Mononuclear cell (primary cell): ENCODE measurements around the gene LIPF. TPM values are rescaled to one million over a fixed set of nuclear protein-coding genes. Genes with fewer than 3 reads are reported as not detected.
"Not testable (repeated sequence)": the region's sequence is repeated elsewhere in the genome, so short reads cannot be mapped to it uniquely, and the experiment has no call there.

Source experiments
- H3K27me3 ChIP-seq: 2 replicates; pipeline ENCODE4 v1.6.0; 2011; ENCODE audit warnings: low read length, control low read depth; ENCODE audit not compliant: insufficient read depth
- H3K4me1 ChIP-seq: 2 replicates; pipeline ENCODE4 v1.5.1; 2011; ENCODE audit warnings: mild to moderate bottlenecking, low read length, control low read depth; ENCODE audit not compliant: insufficient read depth
- H3K4me3 ChIP-seq: 2 replicates; pipeline ENCODE4 v1.5.1; 2011; ENCODE audit warnings: mild to moderate bottlenecking, low read length, moderate library complexity
- H3K9me3 ChIP-seq: 2 replicates; pipeline ENCODE4 v1.5.1; 2011; ENCODE audit warnings: low read depth, mild to moderate bottlenecking, control low read depth, low read length
- total RNA-seq: library from RNA; depleted of rRNA; stranded (reverse); fragments of >200 nt; gene quantifications from one replicate; pipeline ENCODE4 v1.2.3, GENCODE V29; 2012

Gene LIPF
- total RNA-seq, 1 donor, result not detected

- no peak overlapping the region for H3K4me3 ChIP-seq
Measured at GRCh38 chr10:88702848-88703597, 38.8 kb downstream of the LIPF start.

GRCh38 chr10:88705958-88706357, 41.7 kb downstream of the LIPF start, which contains the start of gene LIPK:
TSS of gene LIPK (plus strand) at chr10:88706249. CDS start at chr10:88724544, 18,295 bp downstream.
- Histone ChIP-seq H3K27me3 (no peaks in the 10 kb centered on the region), H3K4me1 (no peaks in the 10 kb centered on the region), H3K9me3 (no peaks in the 10 kb centered on the region), H3K4me3 (no peak within 1 kb of the TSS)

More at GRCh38 chr10:88702848-88703597, 38.8 kb downstream of the LIPF start:
- Histone ChIP-seq H3K4me1 (no peaks in the 10 kb centered on the region), H3K9me3 (no peaks in the 10 kb centered on the region), H3K27me3 (no peaks in the 10 kb centered on the region)

- H3K9me3 ChIP-seq, result no peaks in the 10 kb centered on the region
- H3K4me1 ChIP-seq, result no peaks in the 10 kb centered on the region
- H3K4me3 ChIP-seq, result no peak overlapping the region
- no peaks in the 10 kb centered on the region for H3K27me3 ChIP-seq
Measured at GRCh38 chr10:88707429-88708155, 43.4 kb downstream of the LIPF start.

- H3K9me3 ChIP-seq, H3K4me1 ChIP-seq, H3K27me3 ChIP-seq, H3K4me3 ChIP-seq: not testable (repeated sequence)
Measured at GRCh38 chr10:88709361-88709760, 45.1 kb downstream of the LIPF start.

DNA sequence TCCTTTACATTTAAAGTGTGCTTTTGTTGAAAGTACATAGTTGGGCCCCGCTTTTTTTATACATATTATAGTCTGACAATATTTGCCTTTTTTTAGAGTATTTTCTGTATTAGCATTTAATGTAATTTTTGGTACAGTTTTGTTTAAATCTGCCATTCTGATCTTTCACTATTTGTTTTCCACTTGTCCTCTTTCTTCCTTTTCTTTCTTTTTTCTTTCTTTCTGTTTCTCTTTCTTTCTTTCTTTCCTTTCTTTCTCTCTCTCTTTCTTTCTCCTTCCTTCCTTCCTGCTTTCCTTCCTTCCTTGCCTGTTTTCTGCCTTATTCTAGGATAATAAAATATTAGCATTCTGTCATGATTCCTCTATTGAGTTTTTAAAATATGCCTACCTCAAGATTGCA, 51.3 kb downstream of the LIPF start:
- Histone ChIP-seq H3K27me3 (no peaks in the 10 kb centered on the region), H3K9me3 (no peaks in the 10 kb centered on the region), H3K4me3 (no peak overlapping the region), H3K4me1 (no peaks in the 10 kb centered on the region)

DNA sequence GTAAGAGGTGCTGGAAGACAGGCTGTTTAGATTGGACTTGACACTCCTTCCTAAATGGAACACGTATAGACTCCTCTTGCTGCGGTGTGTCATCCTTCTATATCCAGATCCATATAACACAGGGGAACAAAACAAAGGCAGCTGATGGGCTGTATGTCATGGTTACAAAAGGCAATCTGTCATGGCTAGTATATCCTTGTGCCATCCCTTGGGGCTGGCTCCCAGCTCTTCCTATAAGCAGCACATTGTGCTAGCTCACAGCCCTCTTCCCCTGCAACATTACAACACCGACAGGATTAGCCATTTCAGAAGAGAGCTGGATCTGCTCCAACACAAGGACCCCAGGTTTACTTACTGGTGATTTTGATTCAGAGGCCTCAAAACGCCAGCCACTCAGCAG, 57.1 kb downstream of the LIPF start:
- H3K4me1 ChIP-seq, result peaks cover 7% of the 10 kb centered on the region
- no peaks in the 10 kb centered on the region for H3K9me3 ChIP-seq
- no peaks in the 10 kb centered on the region for H3K27me3 ChIP-seq
- H3K4me3 ChIP-seq, result no peak overlapping the region

GRCh38 chr10:88725798-88726197, 61.6 kb downstream of the LIPF start:
- H3K4me1 ChIP-seq, result peaks cover 7% of the 10 kb centered on the region
- H3K27me3 ChIP-seq, result no peaks in the 10 kb centered on the region
- H3K9me3 ChIP-seq, result no peaks in the 10 kb centered on the region
- no peak overlapping the region for H3K4me3 ChIP-seq

DNA sequence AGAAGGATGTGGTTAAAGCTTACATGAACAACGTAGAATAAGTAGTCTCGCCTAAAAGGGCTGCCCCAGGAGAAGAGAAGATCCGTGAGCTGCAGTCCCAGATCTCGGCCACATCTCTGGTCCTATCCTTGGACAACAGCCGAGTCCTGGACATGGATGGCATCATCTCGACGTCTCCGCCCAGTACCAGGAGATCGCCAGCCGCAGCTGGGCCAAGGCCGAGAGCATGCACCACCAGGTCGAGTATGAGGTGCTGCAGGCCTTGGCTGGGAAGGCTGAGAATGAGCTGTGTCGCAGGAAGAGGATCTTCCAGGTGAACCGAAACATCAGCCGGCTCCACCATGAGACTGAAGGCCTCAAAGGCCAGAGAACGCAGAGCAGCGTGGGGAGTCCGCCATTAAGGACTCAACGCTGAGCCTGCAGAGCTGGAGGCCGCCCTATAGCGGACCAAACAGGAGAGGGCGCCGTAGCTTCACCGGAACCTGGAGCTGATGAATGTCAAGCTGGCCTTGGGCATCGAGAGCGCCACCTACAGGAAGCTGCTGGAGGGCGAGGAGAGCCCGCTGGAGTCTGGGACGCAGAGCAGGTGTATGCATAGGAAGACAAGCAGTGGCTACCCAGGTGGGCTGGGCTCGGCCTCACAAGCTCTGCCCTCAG, 64.0 kb downstream of the LIPF start:
- Histone ChIP-seq H3K27me3 (no peaks in the 10 kb centered on the region), H3K4me1 (peaks cover 7% of the 10 kb centered on the region)

More for the DNA sequence above, 64.0 kb downstream of the LIPF start:
- no peak overlapping the region for H3K4me3 ChIP-seq
- H3K9me3 ChIP-seq, result no peaks in the 10 kb centered on the region

Other genes with a start within 250 kb of the LIPF start
- gene RNLS, start 81.1 kb upstream of the LIPF start, total RNA-seq, result 2.4 TPM
- gene LIPJ, start 77.7 kb upstream of the LIPF start, total RNA-seq, result not detected
- not detected for gene LIPK, start 41.8 kb downstream of the LIPF start, total RNA-seq
- 3.0 TPM for gene LIPN, start 95.6 kb downstream of the LIPF start, total RNA-seq
- not detected for gene LIPM, start 138.3 kb downstream of the LIPF start, total RNA-seq
- gene ANKRD22, start 187.4 kb downstream of the LIPF start, total RNA-seq, result 0.31 TPM
- gene STAMBPL1, start 215.8 kb downstream of the LIPF start, total RNA-seq, result 42.4 TPM